22Rv1 (cell line): ENCODE results near the gene ICAM3.

Source experiments
- CTCF ChIP-seq: fragments of 450-650 bp; IDR thresholded peaks from 2 replicates; pipeline ENCODE4 v1.5.1; 2017; ENCODE audit warnings: mild to moderate bottlenecking
- ZFX ChIP-seq: fragments of 450-650 bp; IDR thresholded peaks from 2 replicates; pipeline ENCODE4 v1.6.1; 2017; ENCODE audit warnings: antibody characterized with exemption, borderline replicate concordance

GRCh38 chr19:10332965-10333757, 6.3 kb downstream of the ICAM3 start, which contains the start of gene RAVER1:
- no peak for TF ChIP-seq CTCF
- no peak for TF ChIP-seq ZFX
